ENCODE measurements around the gene TTYH3.
"Not testable (repeated sequence)": the region's sequence is repeated elsewhere in the genome, so short reads cannot be mapped to it uniquely, and the experiment has no call there.

The TTYH3 gene

GRCh38 chr7:2691932-2692439 lies 60.2 kb downstream of the TTYH3 start:
- not testable (repeated sequence) for H3K9me3 ChIP-seq (ENCODE audit: control insufficient read depth, low read length); H3K36me3 ChIP-seq (ENCODE audit: control insufficient read depth, insufficient read depth, low read length); H3K27ac ChIP-seq (ENCODE audit: low read depth, low read length, severe bottlenecking); H3K4me3 ChIP-seq (ENCODE audit: extremely low read depth, insufficient read depth, low read length, poor library complexity, severe bottlenecking); H3K4me1 ChIP-seq (ENCODE audit: control insufficient read depth, insufficient read depth, low read length, poor library complexity, severe bottlenecking)
- WGBS, 2 experiments (ENCODE audit: insufficient coverage in 2 of 2), result 93 to 95% methylated on average over 16 to 22 of the region's 23 CpGs

- H3K36me3 ChIP-seq (ENCODE audit: control insufficient read depth, insufficient read depth, low read length), result no peaks in the 10 kb centered on the region
- WGBS, 2 experiments (ENCODE audit: insufficient coverage in 2 of 2), result 89 to 93% methylated on average over 8 to 14 of the region's 14 CpGs
- no peak overlapping the region for H3K27ac ChIP-seq (ENCODE audit: low read depth, low read length, severe bottlenecking)
- H3K4me1 ChIP-seq (ENCODE audit: control insufficient read depth, insufficient read depth, low read length, poor library complexity, severe bottlenecking), result peaks cover 8% of the 10 kb centered on the region
- H3K4me3 ChIP-seq (ENCODE audit: extremely low read depth, insufficient read depth, low read length, poor library complexity, severe bottlenecking), result no peak overlapping the region
- no peaks in the 10 kb centered on the region for H3K9me3 ChIP-seq (ENCODE audit: control insufficient read depth, low read length)
Observed at GRCh38 chr7:2692543-2692942, 60.8 kb downstream of the TTYH3 start.

GRCh38 chr7:2693420-2694121 lies 61.8 kb downstream of the TTYH3 start:
- H3K4me3 ChIP-seq (ENCODE audit: extremely low read depth, insufficient read depth, low read length, poor library complexity, severe bottlenecking); H3K36me3 ChIP-seq (ENCODE audit: control insufficient read depth, insufficient read depth, low read length); H3K27ac ChIP-seq (ENCODE audit: low read depth, low read length, severe bottlenecking); H3K4me1 ChIP-seq (ENCODE audit: control insufficient read depth, insufficient read depth, low read length, poor library complexity, severe bottlenecking); H3K9me3 ChIP-seq (ENCODE audit: control insufficient read depth, low read length): not testable (repeated sequence)
- 90 to 91% methylated on average over 12 to 14 of the region's 19 CpGs for WGBS, 2 experiments (ENCODE audit: insufficient coverage in 2 of 2)

- not testable (repeated sequence) for H3K4me1 ChIP-seq (ENCODE audit: control insufficient read depth, insufficient read depth, low read length, poor library complexity, severe bottlenecking); H3K36me3 ChIP-seq (ENCODE audit: control insufficient read depth, insufficient read depth, low read length); H3K4me3 ChIP-seq (ENCODE audit: extremely low read depth, insufficient read depth, low read length, poor library complexity, severe bottlenecking); H3K9me3 ChIP-seq (ENCODE audit: control insufficient read depth, low read length); H3K27ac ChIP-seq (ENCODE audit: low read depth, low read length, severe bottlenecking)
- WGBS, 2 experiments (ENCODE audit: insufficient coverage in 2 of 2), result 81 to 97% methylated on average over 6 to 7 of the region's 8 CpGs
Observed at GRCh38 chr7:2694122-2694436, 62.3 kb downstream of the TTYH3 start.

- Histone ChIP-seq H3K9me3 (ENCODE audit: control insufficient read depth, low read length) (no peaks in the 10 kb centered on the region), H3K4me1 (ENCODE audit: control insufficient read depth, insufficient read depth, low read length, poor library complexity, severe bottlenecking) (no peaks in the 10 kb centered on the region), H3K27ac (ENCODE audit: low read depth, low read length, severe bottlenecking) (no peak overlapping the region), H3K36me3 (ENCODE audit: control insufficient read depth, insufficient read depth, low read length) (no peaks in the 10 kb centered on the region), H3K4me3 (ENCODE audit: extremely low read depth, insufficient read depth, low read length, poor library complexity, severe bottlenecking) (no peak overlapping the region)
- WGBS, 2 experiments (ENCODE audit: insufficient coverage in 2 of 2), result 88 to 89% methylated on average over 15 to 16 of the region's 18 CpGs
Observed at GRCh38 chr7:2698581-2699288, 66.9 kb downstream of the TTYH3 start.

GRCh38 chr7:2699289-2699620 lies 67.5 kb downstream of the TTYH3 start:
- H3K4me1 ChIP-seq (ENCODE audit: control insufficient read depth, insufficient read depth, low read length, poor library complexity, severe bottlenecking), result no peaks in the 10 kb centered on the region
- WGBS, 2 experiments (ENCODE audit: insufficient coverage in 2 of 2), result 86 to 89% methylated on average over 10 to 12 of the region's 15 CpGs

GRCh38 chr7:2700141-2700850 lies 68.5 kb downstream of the TTYH3 start:
- WGBS, 2 experiments (ENCODE audit: insufficient coverage in 2 of 2), result 91 to 92% methylated on average over 26 to 40 of the region's 40 CpGs
- H3K9me3 ChIP-seq (ENCODE audit: control insufficient read depth, low read length), result no peaks in the 10 kb centered on the region
- H3K36me3 ChIP-seq (ENCODE audit: control insufficient read depth, insufficient read depth, low read length), result no peaks in the 10 kb centered on the region

More at GRCh38 chr7:2699289-2699620, 67.5 kb downstream of the TTYH3 start:
- Histone ChIP-seq H3K36me3 (ENCODE audit: control insufficient read depth, insufficient read depth, low read length) (no peaks in the 10 kb centered on the region), H3K27ac (ENCODE audit: low read depth, low read length, severe bottlenecking) (no peak overlapping the region), H3K4me3 (ENCODE audit: extremely low read depth, insufficient read depth, low read length, poor library complexity, severe bottlenecking) (no peak overlapping the region), H3K9me3 (ENCODE audit: control insufficient read depth, low read length) (no peaks in the 10 kb centered on the region)

GRCh38 chr7:2701424-2701823 lies 69.6 kb downstream of the TTYH3 start:
- WGBS, 2 experiments (ENCODE audit: insufficient coverage in 2 of 2), result 89 to 94% methylated on average over 17 of the region's 17 CpGs
- Histone ChIP-seq H3K4me3 (ENCODE audit: extremely low read depth, insufficient read depth, low read length, poor library complexity, severe bottlenecking) (no peak overlapping the region), H3K27ac (ENCODE audit: low read depth, low read length, severe bottlenecking) (no peak overlapping the region), H3K9me3 (ENCODE audit: control insufficient read depth, low read length) (no peaks in the 10 kb centered on the region), H3K36me3 (ENCODE audit: control insufficient read depth, insufficient read depth, low read length) (no peaks in the 10 kb centered on the region), H3K4me1 (ENCODE audit: control insufficient read depth, insufficient read depth, low read length, poor library complexity, severe bottlenecking) (no peaks in the 10 kb centered on the region)

More at GRCh38 chr7:2700141-2700850, 68.5 kb downstream of the TTYH3 start:
- Histone ChIP-seq H3K27ac (ENCODE audit: low read depth, low read length, severe bottlenecking) (no peak overlapping the region), H3K4me1 (ENCODE audit: control insufficient read depth, insufficient read depth, low read length, poor library complexity, severe bottlenecking) (no peaks in the 10 kb centered on the region), H3K4me3 (ENCODE audit: extremely low read depth, insufficient read depth, low read length, poor library complexity, severe bottlenecking) (no peak overlapping the region)

GRCh38 chr7:2701832-2702593 lies 70.2 kb downstream of the TTYH3 start:
- H3K36me3 ChIP-seq (ENCODE audit: control insufficient read depth, insufficient read depth, low read length), result no peaks in the 10 kb centered on the region
- 90 to 91% methylated on average over 10 to 12 of the region's 12 CpGs for WGBS, 2 experiments (ENCODE audit: insufficient coverage in 2 of 2)
- H3K4me3 ChIP-seq (ENCODE audit: extremely low read depth, insufficient read depth, low read length, poor library complexity, severe bottlenecking), result no peak overlapping the region
- H3K9me3 ChIP-seq (ENCODE audit: control insufficient read depth, low read length), result no peaks in the 10 kb centered on the region
- no peaks in the 10 kb centered on the region for H3K4me1 ChIP-seq (ENCODE audit: control insufficient read depth, insufficient read depth, low read length, poor library complexity, severe bottlenecking)
- no peak overlapping the region for H3K27ac ChIP-seq (ENCODE audit: low read depth, low read length, severe bottlenecking)

GRCh38 chr7:2702594-2702957 lies 70.8 kb downstream of the TTYH3 start:
- no peak overlapping the region for H3K4me3 ChIP-seq (ENCODE audit: extremely low read depth, insufficient read depth, low read length, poor library complexity, severe bottlenecking)
- H3K36me3 ChIP-seq (ENCODE audit: control insufficient read depth, insufficient read depth, low read length), result no peaks in the 10 kb centered on the region
- no peak overlapping the region for H3K27ac ChIP-seq (ENCODE audit: low read depth, low read length, severe bottlenecking)
- WGBS, 2 experiments (ENCODE audit: insufficient coverage in 2 of 2), result 92 to 95% methylated on average over 21 to 22 of the region's 22 CpGs
- H3K4me1 ChIP-seq (ENCODE audit: control insufficient read depth, insufficient read depth, low read length, poor library complexity, severe bottlenecking), result no peaks in the 10 kb centered on the region
- H3K9me3 ChIP-seq (ENCODE audit: control insufficient read depth, low read length), result no peaks in the 10 kb centered on the region

All from mesodermal cell (in vitro differentiated cells).